HEK293 (cell line): ENCODE measurements around the gene KRTAP21-1.

ENCODE experiments used
- CTCF ChIA-PET: fragments of 350-600 bp; formaldehyde crosslinking; extraction: SDS; loops from one replicate; lab custom pipeline; 2021; ENCODE audit warnings: antibody characterized with exemption; lab: Yijun Ruan, JAX
- POLR2A ChIA-PET: fragments of 300-600 bp; formaldehyde crosslinking; extraction: SDS; loops from one replicate; lab custom pipeline; 2020; ENCODE audit warnings: antibody characterized with exemption, inconsistent platforms; lab: Yijun Ruan, JAX
- H3K27ac ChIP-seq: fragments of 200-500 bp; sonication (Bioruptor generic); 2 replicates; pipeline ENCODE4 v1.5.1; 2014; ENCODE audit warnings: low read depth, low read length, control low read depth, inconsistent platforms; ENCODE audit errors: extremely low read depth
- H3K36me3 ChIP-seq, 2 experiments: fragments of 200-500 bp in 1 of 2; sonication (Bioruptor generic) in 1 of 2; 1 replicate in 1 of 2; 2 replicates in 1 of 2; pipeline ENCODE4 v1.5.1; 2014 to 2017; ENCODE audit warnings: inconsistent platforms in 2 of 2, low read length in 2 of 2; ENCODE audit not compliant: control insufficient read depth in 2 of 2, insufficient read depth in 1 of 2
- H3K4me1 ChIP-seq: fragments of 200-500 bp; sonication (Bioruptor generic); 2 replicates; pipeline ENCODE4 v1.5.1; 2014; ENCODE audit warnings: mild to moderate bottlenecking, low read length, inconsistent platforms; ENCODE audit not compliant: control insufficient read depth, insufficient read depth
- H3K4me3 ChIP-seq: 2 replicates; pipeline ENCODE4 v1.5.1; 2011; ENCODE audit warnings: low read depth, mild to moderate bottlenecking, control low read depth, low read length, moderate library complexity
- H3K9me3 ChIP-seq: fragments of 200-500 bp; sonication (Bioruptor generic); 2 replicates; pipeline ENCODE4 v1.5.1; 2014; ENCODE audit warnings: low read depth, low read length, inconsistent platforms; ENCODE audit not compliant: control insufficient read depth, insufficient read depth
- ATF2 ChIP-seq: fragments of 450-650 bp; formaldehyde crosslinking; IDR thresholded peaks from 2 replicates; pipeline ENCODE4 v1.5.1; 2016; ENCODE audit warnings: missing biosample characterization, missing genetic modification characterization, low read depth
- ELK4 ChIP-seq: IDR thresholded peaks from 2 replicates; pipeline ENCODE4 v1.6.1; 2011; ENCODE audit warnings: mild to moderate bottlenecking, low read depth, low read length, borderline replicate concordance
- GLIS2 ChIP-seq: fragments of 450-650 bp; formaldehyde crosslinking; IDR thresholded peaks from 2 replicates; pipeline ENCODE4 v1.5.1; 2016; ENCODE audit warnings: missing biosample characterization, missing genetic modification characterization
- IKZF3 ChIP-seq: fragments of 450-650 bp; IDR thresholded peaks from 2 replicates; pipeline ENCODE4 v1.5.0; 2018; ENCODE audit warnings: missing biosample characterization, mild to moderate bottlenecking, missing genetic modification characterization, moderate library complexity
- KLF9 ChIP-seq: fragments of 450-650 bp; formaldehyde crosslinking; IDR thresholded peaks from 2 replicates; pipeline ENCODE4 v1.5.1; 2016; ENCODE audit warnings: missing biosample characterization, missing genetic modification characterization, low read depth
- ZBTB10 ChIP-seq: fragments of 450-650 bp; formaldehyde crosslinking; IDR thresholded peaks from 2 replicates; pipeline ENCODE4 v1.5.1; 2016; ENCODE audit warnings: missing biosample characterization, missing genetic modification characterization
- ZNF121 ChIP-seq: fragments of 450-650 bp; formaldehyde crosslinking; IDR thresholded peaks from 2 replicates; pipeline ENCODE4 v1.5.1; 2016; ENCODE audit warnings: missing biosample characterization, missing genetic modification characterization
- ZNF19 ChIP-seq: fragments of 450-650 bp; formaldehyde crosslinking; IDR thresholded peaks from 2 replicates; pipeline ENCODE4; 2016; ENCODE audit warnings: missing biosample characterization, missing genetic modification characterization, low read depth
- ZNF221 ChIP-seq: fragments of 450-650 bp; formaldehyde crosslinking; IDR thresholded peaks from 2 replicates; pipeline ENCODE4 v1.5.1; 2017; ENCODE audit warnings: missing biosample characterization, missing genetic modification characterization, borderline replicate concordance
- ZNF354C ChIP-seq: fragments of 450-650 bp; formaldehyde crosslinking; IDR thresholded peaks from 2 replicates; pipeline ENCODE4 v1.5.1; 2016; ENCODE audit warnings: missing biosample characterization, missing genetic modification characterization, low read depth, borderline replicate concordance
- ZNF514 ChIP-seq: fragments of 450-650 bp; formaldehyde crosslinking; IDR thresholded peaks from 2 replicates; pipeline ENCODE4 v1.5.1; 2016; ENCODE audit warnings: missing biosample characterization, missing genetic modification characterization
- ZNF530 ChIP-seq: fragments of 450-650 bp; formaldehyde crosslinking; IDR thresholded peaks from 2 replicates; pipeline ENCODE4 v1.5.1; 2016; ENCODE audit warnings: low read depth, missing biosample characterization, missing genetic modification characterization
- ZNF639 ChIP-seq: fragments of 450-650 bp; formaldehyde crosslinking; IDR thresholded peaks from 2 replicates; pipeline ENCODE4 v1.5.1; 2016; ENCODE audit warnings: missing biosample characterization, missing genetic modification characterization
- ZNF747 ChIP-seq: fragments of 450-650 bp; formaldehyde crosslinking; IDR thresholded peaks from 2 replicates; pipeline ENCODE4 v1.5.1; 2016; ENCODE audit warnings: missing biosample characterization, missing genetic modification characterization
- ZNF777 ChIP-seq: fragments of 450-650 bp; formaldehyde crosslinking; IDR thresholded peaks from 2 replicates; pipeline ENCODE4 v1.5.1; 2017; ENCODE audit warnings: missing biosample characterization, missing genetic modification characterization, borderline replicate concordance
- ZNF785 ChIP-seq: fragments of 450-650 bp; formaldehyde crosslinking; IDR thresholded peaks from 2 replicates; pipeline ENCODE4 v1.5.1; 2016; ENCODE audit warnings: missing biosample characterization, missing genetic modification characterization
- ZSCAN16 ChIP-seq: fragments of 450-650 bp; formaldehyde crosslinking; IDR thresholded peaks from 2 replicates; pipeline ENCODE4 v1.5.1; 2016; ENCODE audit warnings: missing biosample characterization, missing genetic modification characterization

The KRTAP21-1 gene

GRCh38 chr21:30707409-30707808, 47.8 kb downstream of the KRTAP21-1 start:
- H3K4me1 ChIP-seq, result no peaks in the 10 kb centered on the region
- no peaks in the 10 kb centered on the region for H3K36me3 ChIP-seq
- TF ChIP-seq ELK4 (no peak), ZNF221 (tag by site-specific recombination) (no peak), IKZF3 (tag by site-specific recombination) (no peak), ZNF639 (tag by site-specific recombination) (no peak), ATF2 (tag by site-specific recombination) (no peak), GLIS2 (tag by site-specific recombination) (no peak), ZNF354C (tag by site-specific recombination) (no peak), ZNF747 (no peak), ZNF19 (tag by site-specific recombination) (no peak), ZNF530 (no peak), ZSCAN16 (tag by site-specific recombination) (no peak), ZNF514 (tag by site-specific recombination) (no peak), ZNF121 (no peak), KLF9 (no peak), ZNF785 (tag by site-specific recombination) (no peak), ZBTB10 (tag by site-specific recombination) (no peak), ZNF777 (tag by site-specific recombination) (no peak)
- ChIA-PET POLR2A (no interaction called here), CTCF (no interaction called here)
- no peak overlapping the region for H3K27ac ChIP-seq
- no peaks in the 10 kb centered on the region for H3K9me3 ChIP-seq
- H3K4me3 ChIP-seq, result no peak overlapping the region
